DMS53 (cell line): Measurements from ENCODE around the gene ENPP6.
"Not testable (repeated sequence)": the region's sequence is repeated elsewhere in the genome, so short reads cannot be mapped to it uniquely, and the experiment has no call there.

Experiments
- DNase-seq: peaks from one replicate; lab custom pipeline; 2025; lab: John Stamatoyannopoulos, UW

Gene ENPP6

DNA sequence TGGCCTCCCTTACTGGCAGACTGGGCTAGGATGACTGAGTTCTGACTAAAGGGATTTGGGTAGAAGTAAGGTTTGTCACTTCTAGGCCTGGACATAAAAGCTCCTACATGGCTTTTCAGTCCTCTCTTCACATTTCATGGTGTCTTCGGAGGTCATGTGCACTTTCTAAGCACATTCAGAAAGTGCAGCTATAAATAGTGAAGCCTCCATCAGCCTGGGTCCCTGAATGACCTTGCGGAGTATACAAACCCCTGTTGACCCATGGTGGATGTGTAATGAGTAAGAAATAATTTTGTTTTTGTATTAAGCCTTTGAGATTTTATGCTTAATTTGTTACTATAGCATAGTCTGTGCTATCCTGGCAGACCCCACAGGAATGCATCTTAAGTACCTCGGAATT lies 158.6 kb downstream of the ENPP6 start:
- no peak for DNase-seq

DNA sequence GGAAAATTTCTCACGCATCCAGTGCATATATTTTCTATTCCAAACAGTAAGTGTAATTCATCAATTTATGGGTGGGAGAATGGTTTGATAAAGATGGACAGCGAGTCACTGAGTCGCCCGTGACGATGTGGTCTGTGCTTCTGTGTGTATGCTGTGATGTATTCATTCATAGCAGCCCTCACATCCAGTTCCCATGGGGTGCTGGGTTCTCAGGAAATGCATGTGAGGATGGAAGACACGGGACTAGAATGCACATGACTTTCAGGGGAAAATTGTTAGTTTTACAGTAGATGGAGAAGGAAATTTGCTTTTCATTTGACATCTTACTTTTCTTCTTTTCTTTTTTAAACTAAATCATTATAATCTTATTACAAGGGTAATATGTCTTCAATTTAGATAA lies 159.6 kb downstream of the ENPP6 start:
- no peak for DNase-seq

DNA sequence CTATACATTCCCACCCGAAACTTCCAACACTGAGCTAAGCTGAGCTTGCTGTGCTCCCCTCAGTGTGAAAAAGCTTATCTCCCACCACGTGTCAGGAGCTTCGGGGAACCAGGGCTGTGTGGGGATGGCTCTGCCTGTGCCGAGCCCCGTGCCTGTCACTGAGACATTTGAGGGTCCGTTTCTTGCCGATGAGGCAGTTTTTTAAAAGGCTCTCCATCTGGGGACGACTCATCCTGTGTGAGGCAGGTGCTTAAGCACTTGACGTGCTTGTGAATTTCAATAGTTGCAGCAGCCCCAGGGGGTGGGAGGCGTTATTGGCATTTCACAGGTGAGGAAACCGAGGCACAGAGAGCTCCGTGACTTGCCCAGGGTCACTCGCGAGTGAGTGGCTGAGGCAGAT lies 160.8 kb downstream of the ENPP6 start:
- DNase-seq = no peak

DNA sequence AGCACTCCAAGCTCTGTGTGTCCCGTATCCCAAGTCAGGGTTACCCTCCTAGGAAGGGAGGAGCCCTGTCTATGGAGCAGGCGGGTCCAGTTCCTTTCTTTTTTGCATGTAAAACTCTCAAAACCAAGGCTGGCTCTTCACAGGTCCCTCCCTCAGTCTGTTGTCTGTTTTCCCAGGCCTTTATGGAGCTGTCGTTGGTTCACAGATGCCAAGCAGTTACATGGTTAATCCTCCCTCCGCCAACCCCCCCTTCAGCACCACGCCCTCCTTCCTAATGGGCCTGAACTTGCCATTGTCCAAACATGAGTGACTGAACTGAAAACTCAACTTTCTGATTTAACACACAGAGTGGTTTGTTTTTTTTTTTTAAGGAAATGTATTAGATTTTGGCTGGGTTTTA lies 164.2 kb downstream of the ENPP6 start:
- no peak for DNase-seq

DNA sequence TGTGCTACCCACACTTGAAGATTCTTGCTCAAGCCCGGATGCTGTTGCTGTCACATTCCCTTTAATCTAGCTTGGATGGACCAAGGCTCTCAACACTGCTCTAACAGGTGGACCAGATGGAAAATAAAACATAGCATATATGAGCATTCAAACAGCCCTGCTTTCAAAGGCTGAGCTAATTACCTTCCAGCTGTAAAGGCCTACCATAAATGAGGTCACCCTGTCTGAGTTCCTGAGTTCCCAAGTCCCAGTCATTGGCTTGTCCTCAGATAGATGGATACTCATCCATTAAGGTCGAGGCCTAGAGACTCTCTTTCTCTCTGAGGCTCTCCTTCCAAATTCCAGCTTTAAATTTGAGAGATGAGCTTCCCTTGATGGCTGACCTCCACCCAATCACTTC lies 165.1 kb downstream of the ENPP6 start:
- DNase-seq = no peak

DNA sequence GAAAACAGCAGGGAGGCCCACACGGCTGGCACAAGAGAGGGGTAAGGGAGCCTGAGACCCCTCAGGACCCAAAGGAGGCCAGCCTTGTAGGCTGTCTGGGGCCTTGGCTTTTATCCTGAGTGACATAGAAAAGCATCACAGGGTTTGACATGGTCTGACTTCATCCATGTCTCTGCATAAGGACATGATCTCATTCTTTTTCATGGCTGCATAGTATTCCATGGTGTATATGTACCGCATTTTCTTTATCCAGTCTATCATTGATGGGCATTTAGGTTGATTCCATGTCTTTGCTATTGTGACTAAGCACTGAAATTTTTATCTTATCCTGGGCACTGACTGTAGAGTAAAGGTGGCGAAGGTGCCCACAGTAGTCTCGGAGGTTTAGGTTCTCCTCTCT lies 166.4 kb downstream of the ENPP6 start:
- not testable (repeated sequence) for DNase-seq

DNA sequence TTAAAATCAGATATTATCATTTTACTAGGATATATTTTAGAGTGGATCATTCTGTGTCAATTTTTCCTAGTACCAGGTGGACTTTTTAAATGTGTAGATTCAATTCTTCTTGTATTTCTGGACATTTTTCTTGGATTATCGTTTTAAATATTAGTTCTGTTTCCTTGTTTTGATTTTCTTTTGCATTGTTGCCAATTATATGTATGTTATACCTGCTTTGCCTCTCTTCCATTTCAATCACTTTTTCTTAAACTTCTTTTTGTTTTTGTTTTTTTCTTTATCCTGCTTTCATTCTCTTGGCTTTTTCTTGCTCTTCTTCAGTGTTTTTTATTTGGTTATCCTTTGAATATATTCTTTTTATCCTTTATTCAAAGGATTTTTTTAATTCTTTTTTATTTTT lies 171.5 kb downstream of the ENPP6 start:
- no peak for DNase-seq

DNA sequence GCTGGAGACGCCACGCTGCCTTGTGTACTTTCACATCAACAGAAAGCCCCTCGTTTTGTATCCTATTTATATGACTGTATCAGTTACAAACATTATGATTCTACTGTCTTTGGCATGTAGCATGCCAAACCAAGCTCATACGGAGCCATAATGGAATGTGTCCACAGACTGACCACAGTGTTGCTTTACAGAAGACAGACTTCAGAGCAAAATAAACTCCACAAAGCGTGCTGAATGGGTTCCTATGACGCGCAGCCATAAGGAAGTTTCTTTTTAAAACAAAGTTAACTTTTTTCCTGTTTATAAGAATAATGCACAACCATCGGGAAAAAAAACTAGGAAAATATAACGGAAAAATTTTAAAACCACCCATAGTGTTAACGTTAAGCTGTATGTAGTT lies 176.5 kb downstream of the ENPP6 start:
- DNase-seq = no peak

DNA sequence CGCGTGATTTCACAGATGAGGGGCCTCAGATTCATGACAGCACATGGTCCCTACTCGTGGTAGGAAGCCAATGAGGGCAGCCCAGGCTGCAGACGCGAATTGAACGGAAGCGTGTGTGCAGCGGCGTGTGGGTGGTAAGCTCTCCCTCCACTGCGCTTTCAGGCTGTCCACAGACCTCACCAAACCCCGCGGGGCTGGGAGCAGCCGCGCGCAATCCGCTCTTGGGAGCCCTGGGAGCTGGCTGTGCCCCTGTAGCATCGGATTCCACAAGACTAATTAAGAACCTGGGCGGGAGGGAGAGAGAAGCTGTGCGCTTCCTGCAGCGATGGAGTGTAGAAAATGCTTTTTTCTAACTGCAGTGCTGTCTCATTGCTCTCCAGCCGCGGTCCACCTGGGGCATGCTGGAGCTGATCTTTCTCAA lies 177.7 kb downstream of the ENPP6 start:
- no peak for DNase-seq
